ENCODE results near the gene CPB2.

DNA sequence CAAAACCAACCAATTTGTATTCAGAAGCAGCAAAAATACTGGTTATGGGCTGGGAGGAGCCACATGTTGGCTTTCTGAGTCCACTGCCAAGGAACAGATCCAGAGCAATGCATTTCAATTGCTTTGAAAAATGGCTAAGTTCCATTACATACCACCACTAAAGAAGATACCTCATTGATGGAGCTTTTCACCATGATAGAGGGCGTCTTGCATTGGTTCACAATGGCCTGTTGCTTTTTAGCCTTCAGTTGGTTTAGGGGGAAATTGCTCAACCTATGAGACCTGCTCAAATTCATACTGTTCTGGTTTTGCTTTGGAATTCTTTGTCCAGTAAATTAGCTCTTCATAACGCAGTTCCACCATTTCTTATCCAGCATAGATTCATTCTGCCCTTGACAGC, 21.2 kb upstream of the CPB2 start:
- no peak for TF ChIP-seq EZH2 (IDR thresholded peaks at IDR 0.05; ENCODE audit: insufficient read depth, poor library complexity, severe bottlenecking)
- no peak for TF ChIP-seq EZH2phosphoT487 (IDR thresholded peaks at IDR 0.05; ENCODE audit: insufficient read depth, low read depth)

All from GM23248 (cell line).